K562 (cell line): Measurements from ENCODE around the gene TNPO2. TPM values are rescaled to one million over a fixed set of nuclear protein-coding genes. Genes with fewer than 3 reads are reported as not detected.

Experiments used
- ATAC-seq: fragments of 200-7000 bp; cut with Tn5 transposase; 3 replicates; pipeline ENCODE4 v1.9.1; 2020; ENCODE audit warnings: moderate library complexity
- BruUV-seq: library from RNA; stranded (reverse); fragments of 400-500 nt; replicated peaks from 2 replicates; lab custom pipeline; 2021; lab: Mats Ljungman, UMichigan
- CTCF ChIA-PET: fragments of 300-600 bp; formaldehyde crosslinking; extraction: SDS; loops from one replicate; lab custom pipeline; 2021; ENCODE audit warnings: low intra/inter-chr PET ratio; lab: Yijun Ruan, JAX
- POLR2A ChIA-PET: fragments of 300-600, 350-650 bp; sonication (Branson Sonifier 250); formaldehyde crosslinking; extraction: SDS; loops from one replicate; lab custom pipeline; 2021; ENCODE audit warnings: antibody characterized with exemption, inconsistent platforms; lab: Yijun Ruan, JAX
- DNase-seq, 4 experiments: peaks; one replicate each; pipeline versions ENCODE4 v3.0.0 to v3.0.0-alpha.2; 2011 to 2018; ENCODE audit warnings: low spot score in 3 of 4, mixed read lengths in 3 of 4; ENCODE audit errors: extremely low read depth in 1 of 4
- FAIRE-seq: peaks from 2 replicates; lab custom pipeline; 2011; peaks lifted over from hg19 to GRCh38; lab: Jason Lieb, UNC
- H2AFZ ChIP-seq: 2 replicates; pipeline ENCODE4 v1.6.0; 2011; ENCODE audit warnings: low read depth, low read length, control low read depth, inconsistent platforms
- H3K27ac ChIP-seq: fragments of 200-600 bp; 3 replicates; pipeline ENCODE4 v1.8.0; 2011; ENCODE audit warnings: low read depth, mild to moderate bottlenecking, control low read depth, inconsistent platforms, low read length, moderate library complexity, mixed read lengths; ENCODE audit errors: extremely low read depth
- H3K27me3 ChIP-seq, 2 experiments: fragments of 300-600 bp in 1 of 2; 2 replicates in 1 of 2; 3 replicates in 1 of 2; pipeline versions ENCODE4 v1.6.0 to v1.8.0; 2011; ENCODE audit warnings: inconsistent platforms in 2 of 2, low read length in 2 of 2, mild to moderate bottlenecking in 1 of 2, mixed read lengths in 1 of 2, moderate library complexity in 1 of 2; ENCODE audit not compliant: control insufficient read depth in 2 of 2, insufficient read depth in 2 of 2
- H3K36me3 ChIP-seq: fragments of 300-600 bp; 3 replicates; pipeline ENCODE4 v1.8.0; 2011; ENCODE audit warnings: mild to moderate bottlenecking, low read length, inconsistent platforms; ENCODE audit not compliant: control insufficient read depth, insufficient read depth
- H3K4me1 ChIP-seq, 2 experiments: fragments of 200-600 bp in 1 of 2; replicated peaks in 1 of 2; 2 replicates in 1 of 2; 3 replicates in 1 of 2; pipeline versions ENCODE4 v1.5.1 to v1.8.0; 2011; ENCODE audit warnings: inconsistent platforms in 2 of 2, low read length in 2 of 2, mild to moderate bottlenecking in 1 of 2, mixed read lengths in 1 of 2, moderate library complexity in 1 of 2; ENCODE audit not compliant: control insufficient read depth in 2 of 2, insufficient read depth in 2 of 2
- H3K4me2 ChIP-seq: 2 replicates; pipeline ENCODE4 v1.6.1; 2011; ENCODE audit warnings: low read length, control low read depth, inconsistent platforms, mixed read lengths; ENCODE audit not compliant: insufficient read depth
- H3K4me3 ChIP-seq: fragments of 200-600 bp; sonication (generic), shearing (Covaris generic); 2 replicates; pipeline ENCODE4 v1.5.1; 2016; ENCODE audit warnings: control low read depth, inconsistent platforms
- H3K79me2 ChIP-seq: fragments of 200-600 bp; 3 replicates; pipeline ENCODE4 v1.8.0; 2011; ENCODE audit warnings: low read length, inconsistent platforms; ENCODE audit not compliant: control insufficient read depth, insufficient read depth
- H3K9ac ChIP-seq, 2 experiments: 2 replicates each; pipeline versions ENCODE4 v1.6.0 to v1.6.1; 2011; ENCODE audit warnings: low read depth in 2 of 2, low read length in 2 of 2, control low read depth in 1 of 2, inconsistent platforms in 1 of 2, mild to moderate bottlenecking in 1 of 2, mixed read lengths in 1 of 2; ENCODE audit not compliant: insufficient read depth in 1 of 2
- H3K9me1 ChIP-seq: one replicate; pipeline ENCODE4 v1.6.0; 2011; ENCODE audit warnings: inconsistent platforms, mild to moderate bottlenecking, low read length, moderate library complexity; ENCODE audit not compliant: control insufficient read depth, insufficient read depth
- H3K9me3 ChIP-seq: replicated peaks from 2 replicates; pipeline ENCODE4 v1.5.1; 2011; ENCODE audit warnings: low read depth, low read length, inconsistent platforms; ENCODE audit not compliant: control insufficient read depth, insufficient read depth
- H4K20me1 ChIP-seq: replicated peaks from 2 replicates; pipeline ENCODE4 v1.6.1; 2011; ENCODE audit warnings: low read length, inconsistent platforms, mixed read lengths; ENCODE audit not compliant: control insufficient read depth, insufficient read depth
- E2F8 ChIP-seq: fragments of 450-650 bp; IDR thresholded peaks from 2 replicates; pipeline ENCODE4 v1.7.1; 2018; ENCODE audit warnings: mild to moderate bottlenecking, low read depth; ENCODE audit not compliant: partially characterized antibody
- POLR2G ChIP-seq: fragments of 200-400 bp; formaldehyde crosslinking; IDR thresholded peaks from 2 replicates; pipeline ENCODE4 v1.6.1; 2017; ENCODE audit warnings: low read depth, mild to moderate bottlenecking, antibody characterized with exemption, low read length, moderate library complexity
- RBFOX2 ChIP-seq: fragments of 200-400 bp; formaldehyde crosslinking; IDR thresholded peaks from 2 replicates; pipeline ENCODE4 v1.6.1; 2017; ENCODE audit warnings: low read depth, mild to moderate bottlenecking, low read length, moderate library complexity
- WGBS: fragments of 100-300 bp; shearing (Covaris generic); methylation state at CpG from one replicate; pipeline ENCODE4 v1.1.6; 2016; ENCODE audit warnings: low coverage, mixed read lengths; ENCODE audit not compliant: insufficient coverage; ENCODE audit errors: missing lambda C conversion rate; 5-methylcytosine and 5-hydroxymethylcytosine counted together
- in situ Hi-C: fragments of 300-500 bp; cut with MboI; formaldehyde crosslinking; loops from 4 replicates; pipeline ENCODE4 v1.15.0; 2018; ENCODE audit warnings: inconsistent platforms, mixed read lengths
- intact Hi-C: fragments of 100-400 bp; cut with micrococcal nuclease; formaldehyde crosslinking; loops from 2 replicates; pipeline ENCODE4 v1.14.2; 2022
- polyA plus RNA-seq, 8 experiments: library from polyadenylated mRNA; depleted of rRNA in 4 of 8; stranded (reverse) in 5 of 8; unstranded in 3 of 8; fragments of >200 nt; fragmentation: Nextera tagmentation in 2 of 8; fragmentation: Illumina TruSeq in 1 of 8; extraction: Ambion mirVana in 2 of 8; extraction: Trizol in 1 of 8; gene quantifications; 2 replicates each; pipeline versions ENCODE4 v1.2.1 to v1.2.3, GENCODE V29; 2011 to 2014; ENCODE audit warnings: inconsistent platforms in 1 of 8, missing spikeins in 1 of 8
- total RNA-seq, 7 experiments: library from RNA; depleted of rRNA in 6 of 7; stranded (reverse); fragments of >200 nt in 6 of 7; fragmentation: Illumina TruSeq in 2 of 7; extraction: Trizol in 2 of 7; gene quantifications; 2 replicates each; pipeline versions ENCODE4 v1.2.1 to v1.2.3, GENCODE V29; 2011 to 2021; ENCODE audit warnings: low replicate concordance in 1 of 7

TNPO2 gene
- total and polyA plus RNA-seq, 9 of the 15 experiments (the other 6 are each of a cell fraction or from before 2014, with no cell fraction given), result 6.0 to 126 (median 53.8) TPM

DNA sequence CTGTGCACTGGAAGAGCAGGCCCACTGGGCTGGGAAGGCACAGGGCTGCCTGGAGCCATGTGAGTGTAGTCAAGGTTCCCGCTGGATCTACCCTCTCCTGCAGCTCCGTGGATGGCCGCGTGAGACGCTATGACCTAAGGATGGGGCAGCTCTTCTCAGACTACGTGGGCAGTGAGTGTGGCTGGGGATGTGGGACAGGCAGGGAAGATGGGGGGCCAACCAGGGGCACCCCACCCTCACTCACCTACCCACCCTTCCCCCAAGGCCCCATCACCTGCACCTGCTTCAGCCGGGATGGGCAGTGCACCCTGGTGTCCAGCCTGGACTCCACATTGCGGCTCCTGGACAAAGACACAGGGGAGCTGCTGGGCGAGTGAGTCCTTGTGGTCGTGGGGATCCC lies 51.0 kb downstream of the TNPO2 start:
- TF ChIP-seq RBFOX2 (peak; percentile 58; the same call in 1 of the 2 replicates), E2F8 (no peak), POLR2G (peak; percentile 44; the same call in 1 of the 2 replicates)
- FAIRE-seq (no peak), DNase-seq (no peak), ATAC-seq (no peak)
- H3K9me3 ChIP-seq, result no peaks in the 10 kb centered on the region
- WGBS, result 91% methylated on average over 5 of the region's 10 CpGs
- intact Hi-C loops (loop anchor here (1.0 to 2.0 kb wide), 3 partner anchors 32 to 150 kb away; no protein-coding TSS in a partner anchor), in situ Hi-C loops (loop anchor here (5.0 to 10.0 kb wide), 2 partner anchors 110 to 468 kb away; no protein-coding TSS in a partner anchor)
- no peaks in the 10 kb centered on the region for H3K27me3 ChIP-seq
- POLR2A ChIA-PET, result interaction anchor here (0.6 to 4.7 kb wide), 5 partner anchors 7 to 582 kb away, joined by 3 to 39 read pairs (median 4); partner anchors contain the start of gene DHPS
- no peaks in the 10 kb centered on the region for H3K9me1 ChIP-seq
- no peak overlapping the region for H3K4me2 ChIP-seq
- H3K4me1 ChIP-seq, result peaks cover 15 to 49% of the 10 kb centered on the region in 2 experiments; a peak in 4 of 5 replicates
- H4K20me1 ChIP-seq, result peaks cover 5% of the 10 kb centered on the region
- peaks cover 63% of the 10 kb centered on the region for H3K36me3 ChIP-seq
- no peak overlapping the region for H2AFZ ChIP-seq
- H3K79me2 ChIP-seq, result peaks cover 28% of the 10 kb centered on the region
- CTCF ChIA-PET, result interaction anchor here (0.6 to 2.0 kb wide), 2 partner anchors 109 to 151 kb away, joined by 3 to 7 read pairs; no protein-coding TSS in a partner anchor
- peak overlapping the region in 1 of 2 experiments; percentile 28; a peak in 2 of 4 replicates for H3K9ac ChIP-seq
- no peak overlapping the region for H3K4me3 ChIP-seq
- BruUV-seq, result no TSS peak
- no peak overlapping the region for H3K27ac ChIP-seq
